Tibial artery (tissue), 4 donors: Measurements from ENCODE around the gene NFKBIB.

Experiments
- DNase-seq, 2 donors: peaks; one replicate each; pipeline ENCODE4 v3.0.0-alpha.2; 2019
- H3K27ac ChIP-seq, 2 donors: fragments of 200-600 bp; sonication (generic) in 1 of 2; 1 replicate in 1 of 2; 2 replicates in 1 of 2; pipeline ENCODE4 v1.5.1; 2018 to 2019; ENCODE audit warnings: mild to moderate bottlenecking in 1 of 2
- H3K27me3 ChIP-seq, 2 donors: fragments of 200-600 bp; sonication (generic) in 1 of 2; one replicate each; pipeline versions ENCODE4 v1.5.1 to v1.6.0; 2016 to 2019
- H3K36me3 ChIP-seq, 3 donors: fragments of 200-600 bp; sonication (generic) in 2 of 3; one replicate each; pipeline ENCODE4 v1.5.1; 2016 to 2019; ENCODE audit warnings: mild to moderate bottlenecking in 2 of 3
- H3K4me1 ChIP-seq, 4 donors: fragments of 200-600 bp; sonication (generic) in 2 of 4; 1 replicate in 3 of 4; 2 replicates in 1 of 4; pipeline ENCODE4 v1.5.1; 2016 to 2019
- H3K4me3 ChIP-seq, 2 donors: fragments of 200-600 bp; sonication (generic) in 1 of 2; 1 replicate in 1 of 2; 2 replicates in 1 of 2; pipeline ENCODE4 v1.5.1; 2018 to 2019; ENCODE audit warnings: mild to moderate bottlenecking in 2 of 2
- H3K9me3 ChIP-seq, 3 donors: fragments of 200-600 bp; sonication (generic) in 1 of 3; one replicate each; pipeline ENCODE4 v1.5.1; 2016 to 2019
- intact Hi-C: fragments of 100-400 bp; cut with DNase I; formaldehyde crosslinking; loops from one replicate; pipeline ENCODE4 v1.15.0; 2023; ENCODE audit warnings: low total_unique reads
- TF ChIP-seq, protein P1 (sequence below), 2 experiments: fragments of 200-600 bp in 1 of 2; fragments of 450-650 bp in 1 of 2; IDR thresholded peaks; one replicate each; pipeline ENCODE4 v1.5.1; 2017 to 2019; ENCODE audit warnings: antibody characterized with exemption in 2 of 2, mild to moderate bottlenecking in 1 of 2, moderate library complexity in 1 of 2

NFKBIB gene

DNA sequence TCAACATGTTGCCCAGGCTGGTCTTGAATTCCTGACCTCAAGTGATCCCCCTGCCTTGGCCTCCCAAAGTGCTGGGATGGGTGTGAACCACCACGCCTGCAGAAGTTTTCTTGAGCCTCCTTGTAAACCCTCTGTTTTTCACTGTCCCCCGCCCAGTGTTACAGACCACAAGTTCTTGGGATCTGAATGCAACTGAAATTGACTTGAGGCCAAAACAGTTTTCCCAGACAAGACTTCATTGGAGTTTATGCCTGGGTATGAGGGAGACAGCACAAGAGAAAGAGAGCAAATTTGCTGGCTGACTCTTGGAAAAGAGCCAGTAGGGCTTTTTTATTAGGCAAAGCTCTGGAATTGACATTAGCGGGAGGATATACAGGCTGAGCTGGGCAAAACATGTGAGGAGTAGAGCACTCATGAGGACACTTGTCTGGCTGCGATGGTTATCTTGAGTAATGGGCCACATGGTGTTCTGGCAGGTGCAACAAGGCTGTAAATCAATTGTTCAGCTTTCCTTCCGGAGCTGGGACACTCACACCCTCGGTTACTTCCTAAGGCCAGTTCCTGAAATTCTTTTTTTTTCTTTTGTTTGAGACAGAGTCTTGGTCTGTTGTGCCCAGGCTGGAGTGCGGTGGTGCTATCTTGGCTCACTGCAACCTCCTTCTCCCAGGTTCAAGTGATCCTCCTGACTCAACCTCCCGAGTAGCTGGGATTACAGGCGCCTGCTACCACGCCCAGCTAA, 37.3 kb upstream of the NFKBIB start:
- intact Hi-C loops: no loop called here
- Histone ChIP-seq H3K4me3 (no peak overlapping the region), H3K27ac (no peak overlapping the region), H3K4me1 (peaks cover 0 to 12% (median 0%) of the 10 kb centered on the region in 4 donors), H3K36me3 (no peaks in the 10 kb centered on the region), H3K27me3 (peaks cover 0 to 3% of the 10 kb centered on the region in 2 donors), H3K9me3 (no peaks in the 10 kb centered on the region)
- DNase-seq: peak in 1 of 2 donors; percentile 48
- TF ChIP-seq, protein P1, sequence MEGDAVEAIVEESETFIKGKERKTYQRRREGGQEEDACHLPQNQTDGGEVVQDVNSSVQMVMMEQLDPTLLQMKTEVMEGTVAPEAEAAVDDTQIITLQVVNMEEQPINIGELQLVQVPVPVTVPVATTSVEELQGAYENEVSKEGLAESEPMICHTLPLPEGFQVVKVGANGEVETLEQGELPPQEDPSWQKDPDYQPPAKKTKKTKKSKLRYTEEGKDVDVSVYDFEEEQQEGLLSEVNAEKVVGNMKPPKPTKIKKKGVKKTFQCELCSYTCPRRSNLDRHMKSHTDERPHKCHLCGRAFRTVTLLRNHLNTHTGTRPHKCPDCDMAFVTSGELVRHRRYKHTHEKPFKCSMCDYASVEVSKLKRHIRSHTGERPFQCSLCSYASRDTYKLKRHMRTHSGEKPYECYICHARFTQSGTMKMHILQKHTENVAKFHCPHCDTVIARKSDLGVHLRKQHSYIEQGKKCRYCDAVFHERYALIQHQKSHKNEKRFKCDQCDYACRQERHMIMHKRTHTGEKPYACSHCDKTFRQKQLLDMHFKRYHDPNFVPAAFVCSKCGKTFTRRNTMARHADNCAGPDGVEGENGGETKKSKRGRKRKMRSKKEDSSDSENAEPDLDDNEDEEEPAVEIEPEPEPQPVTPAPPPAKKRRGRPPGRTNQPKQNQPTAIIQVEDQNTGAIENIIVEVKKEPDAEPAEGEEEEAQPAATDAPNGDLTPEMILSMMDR (IDR thresholded peaks at IDR 0.05): no peak

DNA sequence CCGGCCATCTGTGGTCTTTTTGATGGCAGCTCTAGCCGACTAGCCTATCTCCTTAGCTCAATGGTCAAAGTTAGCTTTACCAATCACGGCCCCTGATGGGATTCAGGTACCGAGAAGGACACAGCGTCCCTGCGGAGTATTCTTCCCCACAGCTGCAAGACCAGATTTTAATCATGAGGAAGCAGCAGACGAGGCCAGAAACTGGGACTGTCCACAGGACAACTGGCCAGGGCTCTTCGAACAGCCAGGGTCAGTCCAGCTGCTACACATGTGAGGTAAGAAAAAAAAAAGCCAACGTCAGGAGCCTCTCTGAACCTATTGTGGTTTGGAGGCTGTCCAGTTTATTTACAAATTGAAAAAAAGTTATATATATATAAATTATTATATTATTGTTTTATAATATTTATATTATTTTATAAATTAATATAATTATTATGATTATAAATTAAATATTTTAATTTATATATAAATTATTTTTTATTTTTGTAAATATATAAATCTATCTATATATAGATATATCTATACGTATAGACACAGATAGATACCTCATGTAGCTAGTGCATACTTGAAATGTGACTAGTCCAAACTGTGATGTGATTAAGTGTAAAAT, 32.5 kb upstream of the NFKBIB start:
- Histone ChIP-seq H3K4me1 (peaks cover 0 to 22% (median 16%) of the 10 kb centered on the region in 4 donors), H3K9me3 (no peaks in the 10 kb centered on the region), H3K27me3 (no peaks in the 10 kb centered on the region), H3K27ac (no peak overlapping the region), H3K4me3 (no peak overlapping the region), H3K36me3 (no peaks in the 10 kb centered on the region)
- TF ChIP-seq, protein P1 (IDR thresholded peaks at IDR 0.05): no peak
- no peak for DNase-seq
- intact Hi-C loops: no loop called here

DNA sequence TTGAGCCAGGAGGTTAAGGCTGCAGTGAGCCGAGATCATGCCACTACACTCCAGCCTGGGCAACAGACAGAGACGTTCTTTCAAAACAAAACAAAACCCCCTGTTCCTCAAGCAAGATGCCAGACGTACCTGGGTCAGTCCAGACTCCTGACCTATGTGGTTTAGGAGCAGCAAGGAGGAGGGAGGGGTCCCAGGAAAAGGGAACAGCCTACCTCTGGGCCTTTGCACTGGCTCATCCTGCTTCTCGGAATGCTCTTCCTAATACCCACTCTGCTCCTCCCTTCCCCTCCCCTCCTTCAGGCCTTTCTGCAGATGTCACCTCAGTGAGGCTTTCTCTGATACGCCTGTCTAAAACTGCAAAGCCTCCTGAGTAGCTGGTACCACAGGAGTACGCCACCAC, 31.2 kb upstream of the NFKBIB start:
- intact Hi-C loops: no loop called here
- no peak for DNase-seq
- peaks cover 0 to 19% (median 14%) of the 10 kb centered on the region in 4 donors for H3K4me1 ChIP-seq
- TF ChIP-seq, protein P1 (IDR thresholded peaks at IDR 0.05): no peak
- H3K36me3 ChIP-seq: no peaks in the 10 kb centered on the region
- H3K27me3 ChIP-seq: no peaks in the 10 kb centered on the region
- no peaks in the 10 kb centered on the region for H3K9me3 ChIP-seq
- H3K27ac ChIP-seq: no peak overlapping the region
- H3K4me3 ChIP-seq: no peak overlapping the region

DNA sequence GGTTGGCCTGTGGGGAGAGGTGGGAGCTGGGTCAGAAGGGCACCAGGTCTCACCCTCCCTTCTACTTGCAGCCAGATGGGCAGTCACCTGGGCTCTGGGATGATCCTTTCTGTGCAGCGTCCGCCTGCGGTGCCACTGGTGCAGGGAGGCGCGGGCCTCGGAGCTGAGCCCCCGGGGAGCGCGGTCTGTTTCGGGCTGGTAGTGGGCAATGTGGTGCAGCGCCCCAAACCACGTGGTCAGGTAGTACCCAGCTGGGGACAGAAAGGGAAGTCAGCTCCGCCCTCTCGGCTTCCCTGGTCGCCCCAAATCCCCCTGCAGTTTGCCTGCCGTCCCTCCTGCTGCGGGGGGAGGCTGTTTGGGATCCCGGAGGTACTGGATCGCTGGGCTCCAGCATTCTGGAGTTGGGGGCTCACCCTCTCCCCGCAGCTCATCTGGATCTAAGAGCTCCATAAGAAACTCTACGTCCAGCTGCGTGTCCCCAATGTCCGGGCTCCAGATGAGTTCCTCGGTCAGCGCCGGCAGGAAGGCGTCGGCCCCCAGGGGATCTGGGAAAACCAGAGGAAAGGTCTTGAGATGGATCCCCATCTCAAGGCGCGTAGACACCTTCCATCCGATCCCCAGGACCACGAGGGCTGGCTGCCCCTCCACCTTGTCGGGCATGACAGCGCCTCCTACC, 30.5 kb upstream of the NFKBIB start:
- DNase-seq: no peak

DNA sequence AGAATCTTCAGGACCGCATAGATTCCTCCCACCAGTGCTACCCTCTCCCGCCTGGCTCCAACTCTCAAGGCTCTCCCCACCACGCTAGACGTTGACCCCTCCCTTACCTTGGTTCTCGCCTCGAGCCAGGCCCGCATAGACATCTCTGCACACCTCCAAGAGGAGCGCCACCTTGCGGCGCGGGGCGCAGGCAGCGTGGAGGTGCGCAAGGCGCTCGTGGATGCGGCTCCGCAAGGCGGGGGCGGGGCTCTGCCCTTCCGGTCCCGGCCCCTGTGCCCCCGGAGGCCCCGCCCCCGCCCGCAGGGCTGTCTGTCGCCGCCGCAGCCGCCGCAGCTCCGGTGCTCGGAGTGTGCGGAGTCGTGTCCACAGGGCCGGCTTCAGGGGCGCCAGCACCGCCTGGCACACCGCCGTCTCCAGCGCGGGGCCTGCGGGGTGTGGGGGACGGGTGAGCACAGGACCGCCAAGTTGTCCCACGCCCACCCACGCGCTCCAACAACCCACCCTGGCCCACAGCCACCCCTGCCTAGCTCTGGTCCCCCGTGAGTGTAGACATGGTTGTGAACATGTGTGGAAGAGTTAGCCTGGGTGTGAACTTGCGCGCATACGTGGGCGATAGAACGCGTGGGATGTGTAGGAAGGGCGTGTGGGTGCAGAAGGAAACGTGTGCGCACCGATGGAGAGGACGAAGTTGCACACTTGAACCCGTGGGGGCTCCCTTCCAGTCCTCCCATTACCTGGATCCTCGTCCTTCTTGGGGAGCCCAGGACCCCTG, 29.7 kb upstream of the NFKBIB start:
- intact Hi-C loops: loop anchor here (10.0 kb wide), 1 partner anchor 105 kb away; no protein-coding TSS in a partner anchor
- Histone ChIP-seq H3K4me3 (peak overlapping the region; percentile 46 to 59), H3K36me3 (no peaks in the 10 kb centered on the region), H3K27me3 (no peaks in the 10 kb centered on the region), H3K27ac (peak overlapping the region; percentile 5 to 10), H3K9me3 (no peaks in the 10 kb centered on the region), H3K4me1 (peaks cover 0 to 19% (median 14%) of the 10 kb centered on the region in 4 donors)
- TF ChIP-seq, protein P1 (IDR thresholded peaks at IDR 0.05): peak; percentile 70 to 83
- peak; percentile 78 to 87 for DNase-seq

More for the DNA sequence above, 30.5 kb upstream of the NFKBIB start:
- Histone ChIP-seq H3K4me1 (peaks cover 0 to 19% (median 14%) of the 10 kb centered on the region in 4 donors), H3K9me3 (no peaks in the 10 kb centered on the region), H3K4me3 (peak overlapping the region; percentile 46 to 59), H3K27ac (peak overlapping the region; percentile 5 to 10), H3K27me3 (no peaks in the 10 kb centered on the region), H3K36me3 (no peaks in the 10 kb centered on the region)
- TF ChIP-seq, protein P1 (IDR thresholded peaks at IDR 0.05): no peak
- intact Hi-C loops: no loop called here
